KOPT-K1 (cell line): ENCODE measurements around the gene ANHX.
"Not testable (repeated sequence)": the region's sequence is repeated elsewhere in the genome, so short reads cannot be mapped to it uniquely, and the experiment has no call there.

Experiments
- H3K27ac ChIP-seq: fragments of 200-600 bp; sonication (generic); 2 replicates; pipeline ENCODE4 v1.5.1; 2016; ENCODE audit warnings: antibody characterized with exemption, mild to moderate bottlenecking, low read depth, low read length; ENCODE audit not compliant: poor library complexity, severe bottlenecking
- H3K36me3 ChIP-seq: fragments of 200-600 bp; sonication (generic); 2 replicates; pipeline ENCODE4 v1.5.1; 2017; ENCODE audit warnings: antibody characterized with exemption, mild to moderate bottlenecking, low read length, moderate library complexity; ENCODE audit not compliant: insufficient read depth
- H3K9me3 ChIP-seq: fragments of 200-600 bp; sonication (generic); 2 replicates; pipeline ENCODE4 v1.5.1; 2017; ENCODE audit warnings: antibody characterized with exemption, low read length, mild to moderate bottlenecking; ENCODE audit not compliant: insufficient read depth, poor library complexity, severe bottlenecking

Gene ANHX

DNA sequence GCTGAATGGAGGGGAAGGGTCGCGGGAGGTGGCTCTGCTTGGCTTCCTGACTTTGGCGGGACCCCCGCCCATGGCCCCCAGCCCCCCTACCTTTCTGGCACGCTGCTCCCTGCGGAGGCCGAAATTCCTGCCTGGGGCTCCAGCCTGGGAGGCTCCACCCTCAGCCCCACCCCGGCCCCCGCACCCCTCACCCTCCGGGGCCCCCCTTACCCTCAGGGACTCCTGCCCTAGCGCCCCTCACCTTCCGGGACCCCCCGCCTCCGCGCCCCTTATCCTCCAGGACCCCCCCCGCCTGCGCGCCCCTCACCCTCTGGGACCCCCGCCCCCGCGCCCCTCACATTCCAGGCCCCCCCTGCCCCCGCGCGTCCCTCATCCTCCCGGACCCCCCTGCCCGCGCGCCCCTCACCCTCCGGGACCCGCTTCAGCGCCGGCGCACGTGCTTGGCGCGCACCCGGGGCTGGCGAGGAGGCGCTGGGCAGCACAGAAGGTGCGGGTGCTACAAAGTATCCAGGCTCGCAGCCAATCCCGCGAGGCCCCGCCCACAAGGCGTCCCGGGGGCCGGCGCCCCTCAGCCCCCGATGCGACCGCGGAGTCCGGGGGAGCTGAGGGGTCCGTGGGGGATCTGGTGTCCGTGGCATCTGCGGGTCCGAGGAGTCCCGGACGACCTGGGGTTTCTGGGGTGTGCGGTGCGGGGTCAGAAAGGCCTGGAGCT lies at the start of gene ANHX:
Gene ANHX, minus strand, starts transcription at position 477 of the 712 bp plus-strand sequence. CDS start 1,521 bp downstream, outside the sequence.
- Histone ChIP-seq H3K27ac (no peak within 1 kb of the TSS), H3K36me3 (no peaks in the 10 kb centered on the region), H3K9me3 (peaks cover 91% of the 10 kb centered on the region)

DNA sequence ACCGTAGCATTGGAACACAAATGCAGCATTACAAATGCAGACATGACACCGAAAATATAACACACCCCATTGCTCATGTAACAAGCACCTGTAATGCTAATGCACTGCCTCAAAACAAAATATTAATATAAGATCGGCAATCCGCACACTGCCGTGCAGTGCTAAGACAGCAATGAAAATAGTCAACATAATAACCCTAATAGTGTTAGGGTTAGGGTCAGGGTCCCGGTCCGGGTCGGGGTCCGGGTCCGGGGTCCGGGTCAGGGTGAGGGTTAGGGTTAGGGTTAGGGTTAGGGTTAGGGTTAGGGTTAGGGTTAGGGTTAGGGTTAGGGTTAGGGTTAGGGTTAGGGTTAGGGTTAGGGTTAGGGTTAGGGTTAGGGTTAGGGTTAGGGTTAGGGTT lies 29.0 kb upstream of the ANHX start:
- H3K27ac ChIP-seq, H3K9me3 ChIP-seq, H3K36me3 ChIP-seq: not testable (repeated sequence)

DNA sequence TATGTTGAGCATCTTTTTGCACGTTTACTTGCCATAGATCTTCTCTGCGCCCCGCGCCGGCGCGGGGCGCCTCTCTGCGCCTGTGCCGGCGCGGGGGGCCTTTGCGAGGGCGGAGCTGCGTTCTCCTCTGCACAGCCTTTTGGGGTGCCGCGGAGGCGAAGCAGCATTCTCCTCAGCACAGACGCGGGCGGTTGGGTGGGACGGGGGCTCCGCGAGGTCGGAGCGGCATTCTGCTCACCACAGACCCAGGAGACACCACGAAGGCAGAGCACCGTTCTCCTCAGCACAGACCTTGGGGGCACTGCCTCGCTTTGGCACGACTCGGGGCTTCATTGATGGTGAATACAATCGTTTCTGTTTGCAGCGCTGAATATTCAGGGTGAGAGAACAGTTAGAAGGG lies 28.5 kb upstream of the ANHX start:
- Histone ChIP-seq H3K27ac (no peak overlapping the region), H3K9me3 (peaks cover 7% of the 10 kb centered on the region), H3K36me3 (no peaks in the 10 kb centered on the region)

DNA sequence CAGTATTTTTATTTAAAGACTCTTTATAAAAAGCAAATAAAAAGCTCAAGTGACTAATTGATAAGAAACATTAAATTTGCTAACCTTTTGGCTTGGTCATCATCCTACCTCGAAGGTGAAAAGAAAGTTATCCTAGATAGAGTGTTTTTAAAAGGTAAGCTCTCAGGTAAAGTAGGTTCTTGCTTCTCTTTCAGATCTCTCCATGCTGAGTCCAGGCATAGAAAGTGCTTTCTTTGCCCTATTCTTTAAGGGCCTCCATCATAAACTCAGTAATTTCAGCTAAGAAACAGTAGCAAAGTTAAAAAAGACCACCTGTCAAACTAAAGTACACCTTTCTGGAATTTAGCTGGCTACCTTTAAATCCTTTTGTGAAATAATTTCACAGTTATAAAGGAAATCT lies 20.6 kb upstream of the ANHX start:
- Histone ChIP-seq H3K36me3 (no peaks in the 10 kb centered on the region), H3K27ac (no peak overlapping the region), H3K9me3 (peaks cover 33% of the 10 kb centered on the region)

DNA sequence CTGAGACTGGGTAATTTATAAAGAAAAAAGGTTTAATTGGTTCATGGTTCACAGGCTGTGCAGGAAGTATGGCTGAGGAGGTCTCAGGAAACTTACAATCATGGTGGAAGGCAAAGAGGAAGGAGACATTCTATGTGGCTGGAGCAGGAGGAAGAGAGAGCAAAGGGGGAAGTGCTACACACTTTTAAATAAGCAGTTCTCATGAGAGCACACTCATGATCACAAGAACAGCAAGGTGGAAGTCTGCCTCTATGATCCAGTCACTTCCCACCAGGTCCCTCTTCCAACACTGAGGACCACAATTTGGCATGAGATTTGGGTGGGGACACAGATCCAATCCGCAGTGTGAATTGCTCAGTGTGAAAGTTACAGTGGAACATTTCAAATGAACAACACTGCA lies 20.2 kb upstream of the ANHX start:
- not testable (repeated sequence) for H3K36me3 ChIP-seq, H3K27ac ChIP-seq
- peaks cover 33% of the 10 kb centered on the region for H3K9me3 ChIP-seq

DNA sequence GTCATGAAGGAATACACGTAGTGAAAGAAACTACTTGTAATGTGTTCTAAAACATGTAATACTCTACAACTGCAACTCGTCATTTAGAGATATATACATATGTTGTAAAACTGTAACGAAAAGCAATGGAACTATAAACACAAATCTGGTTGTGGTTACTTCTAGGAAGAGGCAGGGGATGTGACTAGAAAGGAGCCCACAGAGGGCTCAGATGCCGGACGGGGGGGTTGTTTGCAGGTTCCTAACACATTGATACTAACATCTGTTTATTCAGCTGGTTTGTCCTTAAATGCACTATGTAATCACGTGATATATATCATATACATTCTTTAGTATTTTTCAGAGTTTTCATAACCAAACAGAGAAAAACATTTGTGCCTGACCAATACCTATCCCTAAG lies 16.1 kb upstream of the ANHX start:
- H3K9me3 ChIP-seq: peaks cover 19% of the 10 kb centered on the region
- no peaks in the 10 kb centered on the region for H3K36me3 ChIP-seq
- H3K27ac ChIP-seq: no peak overlapping the region

DNA sequence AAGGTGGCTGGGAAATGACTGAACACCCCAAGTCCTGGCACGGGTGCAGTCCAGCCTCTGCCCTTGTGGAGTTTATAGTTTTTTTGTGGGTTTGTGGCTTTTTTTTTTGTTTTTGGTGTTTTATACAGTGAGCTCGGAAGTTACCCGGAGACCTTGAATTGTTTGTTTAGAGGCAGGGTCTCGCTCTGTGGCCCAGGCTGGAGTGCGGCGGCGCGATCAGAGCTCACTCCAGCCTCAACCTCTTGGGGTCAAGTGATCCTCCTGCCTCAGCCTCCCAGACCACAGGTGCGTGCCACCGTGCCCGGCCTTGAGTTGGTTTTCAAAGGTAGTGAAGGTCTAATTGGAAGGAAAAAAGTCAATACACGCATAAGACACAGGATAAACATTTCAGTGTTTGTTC lies 879 bp upstream of the ANHX start:
- Histone ChIP-seq H3K36me3 (no peaks in the 10 kb centered on the region), H3K9me3 (peaks cover 90% of the 10 kb centered on the region), H3K27ac (no peak overlapping the region)

DNA sequence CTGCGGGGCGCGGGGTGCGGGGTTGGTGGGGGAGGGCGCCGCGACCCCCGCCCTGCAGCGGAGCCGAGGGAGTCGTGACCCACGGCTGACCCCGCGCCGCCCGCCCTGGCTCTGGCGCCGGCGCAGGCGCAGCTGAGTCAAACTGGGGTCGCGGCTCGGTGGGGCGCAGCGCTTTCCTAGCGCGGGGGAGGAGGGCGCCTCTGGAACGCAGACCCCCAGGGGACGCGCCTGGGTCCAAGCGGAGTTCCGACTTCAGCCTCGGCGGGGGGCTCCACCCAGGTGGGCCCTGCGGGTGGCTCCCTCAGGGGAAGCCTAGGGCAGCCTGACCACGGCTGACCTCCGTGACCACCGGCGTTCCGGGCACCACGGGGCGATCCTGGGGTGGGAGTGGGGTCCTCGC lies 467 bp upstream of the ANHX start:
- peaks cover 90% of the 10 kb centered on the region for H3K9me3 ChIP-seq
- H3K36me3 ChIP-seq: no peaks in the 10 kb centered on the region
- no peak overlapping the region for H3K27ac ChIP-seq

DNA sequence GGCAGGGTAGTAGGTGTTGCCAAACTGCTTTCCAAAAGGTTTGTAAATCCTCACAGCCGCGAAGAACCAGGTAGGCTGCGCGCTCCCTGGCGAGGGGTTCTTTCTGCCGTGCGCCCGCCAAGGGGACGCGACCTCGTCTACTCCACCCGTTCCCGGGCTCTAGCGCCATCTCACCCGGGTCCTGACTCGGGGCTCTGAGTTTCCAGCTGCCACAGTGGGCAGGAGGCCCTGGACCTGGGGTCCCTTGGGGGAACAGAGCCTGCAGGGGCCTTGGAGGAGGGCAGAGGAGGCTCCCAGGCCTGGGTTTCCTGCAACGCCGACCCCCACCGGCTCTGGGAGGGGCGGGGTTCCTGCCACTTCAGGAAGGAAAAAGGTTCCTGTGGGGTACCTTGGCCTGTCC lies 706 bp downstream of the ANHX start:
- H3K27ac ChIP-seq: no peak overlapping the region
- peaks cover 89% of the 10 kb centered on the region for H3K9me3 ChIP-seq
- no peaks in the 10 kb centered on the region for H3K36me3 ChIP-seq

DNA sequence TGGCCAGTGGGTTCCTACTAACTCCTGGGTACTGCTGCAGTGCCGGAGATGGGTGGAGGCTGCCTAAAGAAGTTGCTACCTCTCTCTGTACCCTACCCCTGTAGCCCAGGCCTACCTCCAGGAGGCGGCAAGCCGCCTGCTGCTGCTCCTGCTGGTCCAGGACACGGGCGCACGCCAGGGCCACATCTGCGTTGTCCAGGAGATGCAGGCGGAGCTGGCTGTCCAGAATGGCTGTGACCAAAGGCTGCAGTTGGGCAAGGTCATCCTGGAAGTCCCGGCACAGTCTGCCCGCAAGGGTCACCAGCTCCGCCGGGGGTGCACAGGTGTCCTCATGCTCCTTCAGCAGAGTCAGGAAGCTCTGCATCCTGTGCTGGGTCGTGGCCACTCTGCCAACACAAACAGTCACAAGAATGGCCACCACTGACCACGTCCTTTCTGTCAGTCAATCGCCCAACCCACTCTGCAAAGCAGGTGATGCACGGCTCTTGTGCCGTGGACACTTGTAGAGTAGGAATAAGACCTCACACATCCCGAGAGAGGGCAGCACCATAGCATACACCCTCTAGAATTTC lies 1.6 kb downstream of the ANHX start:
- Histone ChIP-seq H3K27ac (no peak overlapping the region), H3K36me3 (no peaks in the 10 kb centered on the region), H3K9me3 (peaks cover 88% of the 10 kb centered on the region)

DNA sequence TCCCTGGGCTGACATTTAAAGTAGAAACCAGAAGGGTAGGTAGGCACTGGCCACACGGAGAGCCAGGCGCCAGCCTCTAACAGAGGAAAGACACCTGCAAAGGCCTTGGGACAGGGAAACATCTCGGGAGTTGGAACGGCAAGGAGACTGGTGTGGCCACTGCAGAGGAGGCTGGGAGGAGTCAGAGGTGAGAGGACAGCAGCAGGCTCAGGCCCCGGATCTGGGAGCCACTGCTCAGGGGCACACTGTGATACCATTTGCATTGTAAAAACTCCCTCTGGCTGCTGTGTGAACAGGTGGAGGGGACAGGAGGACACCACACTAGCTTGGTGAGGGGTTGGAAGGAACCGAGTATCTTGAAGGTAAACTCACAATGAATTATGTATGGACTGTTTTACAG lies 2.7 kb downstream of the ANHX start:
- H3K27ac ChIP-seq: no peak overlapping the region
- H3K9me3 ChIP-seq: peaks cover 78% of the 10 kb centered on the region
- no peaks in the 10 kb centered on the region for H3K36me3 ChIP-seq

DNA sequence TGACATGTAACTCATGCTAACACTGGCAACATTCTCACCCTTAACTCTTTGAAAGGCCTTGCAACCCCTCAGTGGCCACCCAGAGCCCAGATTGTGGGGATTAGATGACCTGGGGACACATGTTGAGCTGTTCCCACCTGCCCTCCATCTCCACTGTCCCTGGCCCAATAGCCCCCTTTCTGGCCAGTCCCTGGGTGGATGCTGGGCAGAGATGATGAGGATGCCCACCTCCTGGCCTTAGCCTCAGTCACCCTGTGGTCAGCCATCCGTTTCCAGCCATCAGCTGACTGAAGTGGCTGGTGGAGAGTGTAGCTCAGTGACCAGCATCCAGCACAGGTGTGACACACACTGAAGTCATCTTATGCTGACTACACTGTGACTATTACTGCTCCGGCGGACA lies 4.7 kb downstream of the ANHX start:
- H3K36me3 ChIP-seq: no peaks in the 10 kb centered on the region
- no peak overlapping the region for H3K27ac ChIP-seq
- peaks cover 85% of the 10 kb centered on the region for H3K9me3 ChIP-seq

DNA sequence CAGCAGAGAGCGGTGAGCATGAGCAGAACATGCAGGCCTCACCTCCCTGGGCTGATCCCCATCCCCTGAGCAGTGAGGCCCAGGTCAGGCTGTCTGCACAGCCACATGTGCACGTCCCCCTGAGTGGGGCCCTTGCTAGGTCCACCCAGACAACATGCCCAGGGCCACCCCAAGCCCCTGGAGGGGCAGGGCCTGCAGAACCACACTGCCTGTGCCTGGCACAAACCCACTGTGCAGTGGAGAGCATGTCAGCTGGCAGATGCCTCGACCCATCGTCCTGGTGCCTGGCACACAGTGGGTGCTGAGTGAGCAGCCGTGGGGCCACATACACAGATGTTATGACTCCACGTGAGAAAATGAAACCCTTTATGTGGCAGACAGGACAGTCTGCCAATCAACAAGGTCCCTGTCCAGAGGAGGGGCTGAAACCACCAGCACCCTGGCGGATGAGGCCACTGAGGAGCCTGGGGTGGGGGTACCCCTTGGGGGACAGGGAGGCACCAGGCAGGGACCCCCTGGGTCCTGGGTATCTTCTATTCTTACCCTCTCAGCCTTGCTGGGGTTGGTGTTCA lies 8.3 kb downstream of the ANHX start:
- Histone ChIP-seq H3K27ac (no peak overlapping the region), H3K9me3 (peaks cover 78% of the 10 kb centered on the region), H3K36me3 (no peaks in the 10 kb centered on the region)

DNA sequence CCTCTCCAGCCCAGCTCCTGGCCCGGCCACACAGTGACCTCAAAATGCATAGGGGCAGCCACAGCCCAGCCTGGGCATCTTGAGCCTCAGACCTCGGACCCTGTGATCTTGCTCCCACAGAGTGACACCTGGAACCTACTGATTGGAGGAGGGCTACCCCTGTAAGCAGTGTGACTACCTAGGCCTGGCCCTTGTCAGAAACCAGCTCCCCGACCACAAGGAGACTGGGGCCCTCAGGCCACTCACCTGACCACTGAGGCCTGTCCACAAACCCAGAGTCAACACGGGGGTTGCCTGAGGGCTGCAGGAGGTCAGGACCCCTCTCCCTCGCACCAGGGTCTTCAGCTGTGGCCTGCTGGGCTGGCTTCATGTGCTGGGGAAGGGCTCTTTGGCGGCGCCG lies 9.0 kb downstream of the ANHX start:
- Histone ChIP-seq H3K36me3 (no peaks in the 10 kb centered on the region), H3K27ac (no peak overlapping the region), H3K9me3 (peaks cover 78% of the 10 kb centered on the region)

DNA sequence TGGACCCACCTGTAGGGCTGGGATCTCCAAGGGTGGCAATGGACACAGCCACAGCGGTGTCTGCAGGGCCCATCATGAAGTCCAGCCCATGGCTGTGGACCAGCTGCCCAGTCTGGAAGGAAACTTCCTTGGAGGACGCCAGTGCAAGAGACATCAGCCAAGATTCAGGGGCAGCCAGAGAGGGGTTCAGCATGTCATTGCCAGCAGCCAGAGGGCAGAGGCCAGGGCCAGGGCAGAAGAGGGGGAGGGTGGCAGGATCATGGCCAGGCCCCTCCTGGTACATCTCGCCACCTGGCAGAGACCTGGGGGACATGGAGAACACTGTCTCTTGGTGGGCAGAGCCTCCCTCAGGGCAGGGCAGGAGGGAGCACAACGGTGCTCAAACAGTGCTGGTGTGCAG lies 10.2 kb downstream of the ANHX start:
- Histone ChIP-seq H3K27ac (no peak overlapping the region), H3K36me3 (no peaks in the 10 kb centered on the region), H3K9me3 (peaks cover 78% of the 10 kb centered on the region)

DNA sequence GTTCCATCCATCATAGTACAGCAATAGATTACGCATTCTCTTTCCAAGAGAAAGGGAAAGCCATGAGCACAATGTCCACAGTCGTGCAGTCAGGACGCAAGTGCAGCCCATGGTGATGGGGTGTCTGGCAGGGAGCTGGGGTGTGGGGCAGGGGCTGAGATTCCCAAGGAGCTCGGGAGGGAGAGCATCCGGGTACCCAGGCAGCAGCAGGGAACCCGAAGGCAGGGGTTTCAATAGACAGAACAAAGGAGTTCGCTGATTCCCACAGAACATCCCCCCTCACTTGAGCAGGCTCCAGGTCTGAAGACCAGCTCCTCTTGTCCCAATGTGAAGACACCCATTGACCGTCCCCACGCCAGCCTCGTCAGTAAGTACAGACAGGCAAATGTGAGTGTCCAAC lies 13.5 kb downstream of the ANHX start:
- Histone ChIP-seq H3K36me3 (no peaks in the 10 kb centered on the region), H3K27ac (no peak overlapping the region), H3K9me3 (peaks cover 91% of the 10 kb centered on the region)
